Activated naive CD8-positive, alpha-beta T cell treated with anti-CD3 and anti-CD28 coated beads for 36 hours (primary cell): ENCODE data around the gene CDK14. TPM values are rescaled to one million over a fixed set of nuclear protein-coding genes. Genes with fewer than 3 reads are reported as not detected.

Experiments
- DNase-seq: peaks from one replicate; pipeline ENCODE4 v3.0.0; 2021
- H3K27ac Mint-ChIP-seq: one replicate; pipeline ENCODE4 v1.8.0; 2022; ENCODE audit warnings: mild to moderate bottlenecking, moderate library complexity, mixed read lengths
- H3K27me3 Mint-ChIP-seq: one replicate; pipeline ENCODE4 v1.8.0; 2022; ENCODE audit warnings: mild to moderate bottlenecking, mixed read lengths
- H3K36me3 Mint-ChIP-seq: one replicate; pipeline ENCODE4 v1.8.0; 2021; ENCODE audit warnings: mild to moderate bottlenecking, mixed read lengths
- H3K4me1 Mint-ChIP-seq: one replicate; pipeline ENCODE4 v1.8.0; 2021; ENCODE audit warnings: mixed read lengths
- H3K4me3 Mint-ChIP-seq: one replicate; pipeline ENCODE4 v1.8.0; 2022; ENCODE audit warnings: mild to moderate bottlenecking, moderate library complexity, mixed read lengths
- H3K9me3 Mint-ChIP-seq: one replicate; pipeline ENCODE4 v1.8.0; 2022; ENCODE audit warnings: mixed read lengths
- total RNA-seq, 2 experiments: library from RNA; stranded (reverse); gene quantifications; one replicate each; pipeline ENCODE4 v1.2.3, GENCODE V29; 2021

The CDK14 gene
- total RNA-seq, 2 experiments from 2014 or later, result 0.92 to 1.6 TPM

- no peak overlapping the region for H3K4me3 Mint-ChIP-seq
- no peaks in the 10 kb centered on the region for H3K4me1 Mint-ChIP-seq
- peaks cover 15% of the 10 kb centered on the region for H3K27me3 Mint-ChIP-seq
These were observed 652.9 kb downstream of the CDK14 start for GRCh38 chr7:91248996-91249395.

DNA sequence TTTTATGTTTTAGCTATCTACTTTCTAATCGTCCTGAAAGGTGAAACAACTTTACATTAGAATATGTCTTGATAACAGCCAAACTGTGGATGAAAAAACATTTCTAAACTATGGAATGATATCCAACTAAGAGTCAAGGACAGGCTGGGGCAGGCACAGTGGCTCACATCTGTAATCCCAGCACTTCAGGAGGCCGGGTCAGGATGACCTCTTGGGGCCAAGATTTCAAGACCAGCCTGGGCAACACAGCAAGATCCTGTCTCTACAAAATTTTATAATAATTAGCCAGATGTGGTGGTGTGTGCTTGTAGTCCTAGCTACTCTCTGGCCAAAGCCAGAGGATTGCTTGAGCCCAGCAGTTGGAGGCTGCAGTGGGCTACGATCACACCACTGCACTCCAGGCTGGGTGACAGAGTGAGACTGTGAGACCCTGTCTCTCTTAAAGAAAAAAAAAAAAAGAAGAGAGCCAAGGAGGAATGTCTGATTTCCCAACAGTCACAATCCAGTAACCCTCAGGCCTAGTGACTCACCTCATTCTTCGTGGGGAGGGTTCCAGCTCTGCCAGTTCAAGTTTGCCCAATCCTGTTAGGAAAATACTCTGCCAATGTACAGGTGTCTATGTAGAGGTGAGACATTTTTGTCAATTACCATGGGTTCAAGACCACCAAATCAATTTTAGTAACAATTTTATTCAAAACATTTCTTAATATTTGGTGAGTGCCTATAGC, 653.5 kb downstream of the CDK14 start:
- Mint-ChIP-seq H3K4me1 (no peaks in the 10 kb centered on the region), H3K27me3 (peaks cover 10% of the 10 kb centered on the region), H3K27ac (no peak overlapping the region), H3K9me3 (peaks cover 4% of the 10 kb centered on the region), H3K36me3 (no peaks in the 10 kb centered on the region), H3K4me3 (no peak overlapping the region)
- DNase-seq, result no peak

More at GRCh38 chr7:91248996-91249395, 652.9 kb downstream of the CDK14 start:
- peaks cover 4% of the 10 kb centered on the region for H3K9me3 Mint-ChIP-seq
- no peaks in the 10 kb centered on the region for H3K36me3 Mint-ChIP-seq
- H3K27ac Mint-ChIP-seq, result no peak overlapping the region
- no peak for DNase-seq

DNA sequence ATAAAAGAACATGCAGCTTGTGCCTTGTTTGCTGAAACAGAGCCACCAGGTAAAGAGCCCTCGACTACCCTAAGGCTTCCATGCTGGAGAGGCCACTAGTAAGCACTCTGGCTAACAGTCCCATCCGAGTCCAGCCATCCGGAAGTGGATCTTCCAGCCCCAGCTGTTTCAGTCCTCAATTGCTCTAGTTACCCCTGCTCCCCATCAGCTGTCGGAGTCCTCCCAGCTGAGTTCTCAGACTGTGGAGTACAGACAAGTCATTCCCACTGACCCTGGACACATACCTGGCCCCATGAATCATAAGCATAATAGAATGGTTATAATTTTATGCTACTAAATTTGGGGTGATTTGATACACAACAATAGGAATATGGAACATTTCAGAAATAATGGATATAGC, 654.6 kb downstream of the CDK14 start:
- no peak overlapping the region for H3K27ac Mint-ChIP-seq
- peaks cover 9% of the 10 kb centered on the region for H3K9me3 Mint-ChIP-seq
- no peaks in the 10 kb centered on the region for H3K4me1 Mint-ChIP-seq
- no peak overlapping the region for H3K4me3 Mint-ChIP-seq
- H3K36me3 Mint-ChIP-seq, result no peaks in the 10 kb centered on the region
- H3K27me3 Mint-ChIP-seq, result peaks cover 5% of the 10 kb centered on the region
- no peak for DNase-seq

- DNase-seq, result no peak
- Mint-ChIP-seq H3K9me3 (peaks cover 16% of the 10 kb centered on the region), H3K27ac (no peak overlapping the region), H3K4me1 (no peaks in the 10 kb centered on the region), H3K36me3 (no peaks in the 10 kb centered on the region), H3K27me3 (peaks cover 9% of the 10 kb centered on the region), H3K4me3 (no peak overlapping the region)
These were observed 655.8 kb downstream of the CDK14 start for GRCh38 chr7:91251877-91252276.

Other genes starting within 250 kb of the CDK14 start
- gene GTPBP10, start 249.6 kb upstream of the CDK14 start, total RNA-seq, result 10 to 100 TPM; 56.6 to 58.5 TPM
- 1 to 10 TPM; 6.2 to 7.2 TPM for gene CLDN12, start 192.9 kb upstream of the CDK14 start, total RNA-seq
- gene PTTG1IP2, start 126.7 kb upstream of the CDK14 start, total RNA-seq, result not detected